HFFc6 (cell line): Measurements from ENCODE around the gene VRTN. TPM values are rescaled to one million over a fixed set of nuclear protein-coding genes. Genes with fewer than 3 reads are reported as not detected.

ENCODE experiments used
- DNase-seq: peaks from one replicate; pipeline ENCODE4 v3.0.0-alpha.2; 2018
- H3K27ac Mint-ChIP-seq: 2 replicates; pipeline ENCODE4 v1.8.0; 2020; ENCODE audit warnings: mild to moderate bottlenecking, mixed read lengths
- H3K27me3 Mint-ChIP-seq: 2 replicates; pipeline ENCODE4 v1.8.0; 2021; ENCODE audit warnings: mild to moderate bottlenecking, moderate library complexity, mixed read lengths; ENCODE audit not compliant: insufficient read depth
- H3K36me3 Mint-ChIP-seq: 2 replicates; pipeline ENCODE4 v1.8.0; 2021; ENCODE audit warnings: low read depth, mixed read lengths
- H3K4me1 Mint-ChIP-seq: 2 replicates; pipeline ENCODE4 v1.8.0; 2020; ENCODE audit warnings: low read depth, mixed read lengths
- H3K4me3 Mint-ChIP-seq: 2 replicates; pipeline ENCODE4 v1.8.0; 2020; ENCODE audit warnings: mild to moderate bottlenecking, moderate library complexity, mixed read lengths
- H3K9me3 Mint-ChIP-seq: 2 replicates; pipeline ENCODE4 v1.8.0; 2020; ENCODE audit warnings: mild to moderate bottlenecking, mixed read lengths
- CTCF ChIP-seq: fragments of 200-600 bp; sonication (generic); IDR thresholded peaks from 2 replicates; pipeline ENCODE4 v1.5.0; 2021; ENCODE audit warnings: antibody characterized with exemption, mild to moderate bottlenecking
- total RNA-seq, 6 experiments: library from RNA; stranded (reverse); fragmentation: NEBNext Ultra II Directional; extraction: Animal tissue kit (Norgen Biotek cat#: 25700); gene quantifications; 2 replicates in 1 of 6; 3 replicates in 5 of 6; pipeline ENCODE4 v1.2.3, GENCODE V29; 2021

Gene VRTN
- total RNA-seq, 6 experiments from 2014 or later: not detected

- Mint-ChIP-seq H3K4me3 (no peak overlapping the region), H3K27me3 (peaks cover 31% of the 10 kb centered on the region), H3K9me3 (no peaks in the 10 kb centered on the region), H3K4me1 (no peaks in the 10 kb centered on the region; the same call in 1 of the 2 replicates), H3K27ac (no peak overlapping the region), H3K36me3 (no peaks in the 10 kb centered on the region)
- no peak for DNase-seq
- no peak for TF ChIP-seq CTCF
Measured at GRCh38 chr14:74350211-74350927, 2.1 kb downstream of the VRTN start.

- Mint-ChIP-seq H3K9me3 (no peaks in the 10 kb centered on the region), H3K4me1 (no peaks in the 10 kb centered on the region; the same call in 1 of the 2 replicates), H3K36me3 (no peaks in the 10 kb centered on the region), H3K27ac (no peak overlapping the region), H3K4me3 (no peak overlapping the region), H3K27me3 (peaks cover 35% of the 10 kb centered on the region)
- no peak for TF ChIP-seq CTCF
- no peak for DNase-seq
Measured at GRCh38 chr14:74350928-74351323, 2.7 kb downstream of the VRTN start.

GRCh38 chr14:74356892-74357575 lies 8.8 kb downstream of the VRTN start:
- H3K9me3 Mint-ChIP-seq: no peaks in the 10 kb centered on the region
- H3K27ac Mint-ChIP-seq: no peak overlapping the region
- no peaks in the 10 kb centered on the region for H3K36me3 Mint-ChIP-seq
- no peak overlapping the region for H3K4me3 Mint-ChIP-seq
- TF ChIP-seq CTCF: no peak
- DNase-seq: no peak
- H3K4me1 Mint-ChIP-seq: no peaks in the 10 kb centered on the region
- H3K27me3 Mint-ChIP-seq: peaks cover 34% of the 10 kb centered on the region

- H3K27me3 Mint-ChIP-seq: peaks cover 33% of the 10 kb centered on the region
- H3K36me3 Mint-ChIP-seq: no peaks in the 10 kb centered on the region
- no peaks in the 10 kb centered on the region for H3K9me3 Mint-ChIP-seq
- DNase-seq: no peak
- H3K4me3 Mint-ChIP-seq: no peak overlapping the region
- no peaks in the 10 kb centered on the region for H3K4me1 Mint-ChIP-seq
- H3K27ac Mint-ChIP-seq: no peak overlapping the region
- no peak for TF ChIP-seq CTCF
Measured at GRCh38 chr14:74357585-74357984, 9.3 kb downstream of the VRTN start.

- no peaks in the 10 kb centered on the region for H3K9me3 Mint-ChIP-seq
- DNase-seq: no peak
- no peaks in the 10 kb centered on the region for H3K4me1 Mint-ChIP-seq
- TF ChIP-seq CTCF: no peak
- H3K36me3 Mint-ChIP-seq: no peaks in the 10 kb centered on the region
- H3K27me3 Mint-ChIP-seq: peaks cover 30% of the 10 kb centered on the region
- H3K27ac Mint-ChIP-seq: no peak overlapping the region
- H3K4me3 Mint-ChIP-seq: no peak overlapping the region
Measured at GRCh38 chr14:74358176-74358829, 10.0 kb downstream of the VRTN start.
